Measurements from ENCODE around the gene NRG3. TPM values are rescaled to one million over a fixed set of nuclear protein-coding genes. Genes with fewer than 3 reads are reported as not detected.

NRG3 gene
- total and polyA plus RNA-seq, 2 of the 4 experiments (the other 2 are of a cell fraction) = not detected

DNA sequence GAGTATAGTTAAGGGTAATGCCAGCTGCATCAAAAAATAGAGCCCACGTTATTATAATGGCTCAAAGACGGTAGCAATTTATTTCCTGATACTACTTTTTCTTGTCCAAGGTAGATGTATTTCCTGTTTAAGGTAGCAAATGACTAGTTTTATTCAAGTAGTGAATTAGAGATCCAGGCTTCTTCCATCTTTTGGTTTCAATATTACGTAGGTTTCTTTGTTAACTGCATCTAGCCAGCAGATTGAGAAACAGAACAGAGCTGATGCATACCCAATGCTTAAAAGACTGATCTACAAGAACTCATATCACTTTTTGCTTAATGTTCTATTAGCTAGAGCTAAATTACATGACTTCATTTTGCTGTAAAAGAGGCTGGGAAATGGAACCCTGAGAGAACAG, 992.1 kb downstream of the NRG3 start:
- no CpG with 5 or more reads among the region's 3 CpGs for WGBS, 2 experiments (ENCODE audit: extremely low coverage in 2 of 2, insufficient read length in 1 of 2)
- no peak overlapping the region for H3K4ac ChIP-seq (ENCODE audit: low read depth, low read length)
- no peaks in the 10 kb centered on the region for H3K27me3 ChIP-seq (ENCODE audit: control insufficient read depth, insufficient read depth, low read length)
- intact Hi-C loops (cut with micrococcal nuclease) = no loop called here
- H4K20me1 ChIP-seq (ENCODE audit: insufficient read depth, low read length) = no peaks in the 10 kb centered on the region
- dilution Hi-C loops (cut with HindIII; ENCODE audit: low sequenced_read_pairs, unreplicated experiment) = no loop called here
- no peak overlapping the region for H2BK15ac ChIP-seq (ENCODE audit: low read depth, low read length)
- no peak overlapping the region for H3K9ac ChIP-seq (ENCODE audit: low read depth, low read length)
- H2AK9ac ChIP-seq (replicated peaks; ENCODE audit: low read depth, low read length, poor library complexity) = no peak overlapping the region
- no peak overlapping the region for H3K18ac ChIP-seq (ENCODE audit: low read depth, low read length)
- H2BK20ac ChIP-seq (ENCODE audit: low read depth, low read length) = no peak overlapping the region
- ATAC-seq (ENCODE audit: low read depth) = no peak
- H4K5ac ChIP-seq (ENCODE audit: low read depth, low read length) = no peak overlapping the region
- H3K4me2 ChIP-seq (ENCODE audit: low read depth, low read length) = no peak overlapping the region
- no peak overlapping the region for H3K23ac ChIP-seq (ENCODE audit: low read depth, low read length)
- H4K8ac ChIP-seq (ENCODE audit: low read depth in 2 of 2, low read length in 2 of 2) = no peak overlapping the region
- H3K56ac ChIP-seq (ENCODE audit: extremely low read depth, insufficient read depth, low read length) = no peak overlapping the region
- ChIA-PET CTCF (no interaction called here), POLR2A (ENCODE audit: unreplicated experiment) (no interaction called here)
- H3K4me3 ChIP-seq (ENCODE audit: insufficient read depth, low read depth, low read length) = no peak overlapping the region
- no peak overlapping the region for H2AFZ ChIP-seq (replicated peaks; ENCODE audit: low read length, poor library complexity)
- no peaks in the 10 kb centered on the region for H3K79me1 ChIP-seq (ENCODE audit: low read depth in 1 of 2, low read length in 2 of 2)
- H3K4me1 ChIP-seq (ENCODE audit: control insufficient read depth, insufficient read depth, low read length) = no peaks in the 10 kb centered on the region
- no peaks in the 10 kb centered on the region for H3K9me1 ChIP-seq (ENCODE audit: insufficient read depth, low read length)
- no peak overlapping the region for H4K91ac ChIP-seq (ENCODE audit: insufficient read depth, low read depth, low read length)
- no peaks in the 10 kb centered on the region for H3K36me3 ChIP-seq (ENCODE audit: control insufficient read depth, insufficient read depth, low read length)
- H2BK5ac ChIP-seq (ENCODE audit: low read depth, low read length, poor library complexity, severe bottlenecking) = no peak overlapping the region
- H3K9me3 ChIP-seq (ENCODE audit: control insufficient read depth, insufficient read depth, low read length) = no peaks in the 10 kb centered on the region
- TF ChIP-seq NFE2L2 (IDR thresholded peaks at IDR 0.05; ENCODE audit: low read depth, low read length) (no peak), BHLHE40 (IDR thresholded peaks at IDR 0.05; ENCODE audit: low read depth, low read length) (no peak)
- no TSS peak for BruUV-seq (replicated peaks)
- H2AK5ac ChIP-seq (ENCODE audit: low read depth, low read length) = no peak overlapping the region
- no peak overlapping the region for H3K27ac ChIP-seq (ENCODE audit: insufficient read depth, low read length)
- in situ Hi-C loops (cut with MboI; ENCODE audit: low sequenced_read_pairs) = no loop called here
- no peak for DNase-seq
- H3K14ac ChIP-seq (replicated peaks; ENCODE audit: low read depth, low read length) = no peak overlapping the region
- H2BK120ac ChIP-seq (ENCODE audit: low read depth, low read length) = no peak overlapping the region

Data from IMR-90 (cell line).